ENCODE results near the gene CFAP97D1. TPM values are rescaled to one million over a fixed set of nuclear protein-coding genes. Genes with fewer than 3 reads are reported as not detected.

CFAP97D1 gene
- total RNA-seq (2022; extraction: Qiagen RNA extraction; ENCODE audit: low read depth), result 0.02 to 0.04 TPM (median 0.03 TPM) in 3 of 5 replicates, not detected in the others

GRCh38 chr17:43780135-43780534 is at the start of gene CFAP97D1:
TSS of gene CFAP97D1 (plus strand) at chr17:43780435. CDS start at chr17:43780463, 28 bp downstream.

GRCh38 chr17:43758497-43759174 is 21.6 kb upstream of the CFAP97D1 start, which contains the start of gene SOST:
TSS of gene SOST (minus strand) at chr17:43758791. CDS start at chr17:43758741, 50 bp downstream.

GRCh38 chr17:43778337-43779144 is 1.7 kb upstream of the CFAP97D1 start, which contains the start of gene DUSP3:
TSS of gene DUSP3 (minus strand) at chr17:43778977. CDS start at chr17:43778924, 53 bp downstream.

GRCh38 chr17:43832976-43833829 is 53.0 kb downstream of the CFAP97D1 start, which contains the start of gene MPP3:
TSS of gene MPP3 (minus strand) at chr17:43833146. CDS start at chr17:43831906, 1,240 bp downstream.

Other genes with a start within 250 kb of the CFAP97D1 start
- gene ETV4, start 234.1 kb upstream of the CFAP97D1 start, total RNA-seq (2022; extraction: Qiagen RNA extraction; ENCODE audit: low read depth), result 46.0 to 51.3 TPM (median 49.7 TPM) in 5 replicates
- not detected in 5 replicates for gene MEOX1, start 118.5 kb upstream of the CFAP97D1 start, total RNA-seq (2022; extraction: Qiagen RNA extraction; ENCODE audit: low read depth)
- 0.05 TPM in 1 of 5 replicates, not detected in the others for gene SOST, start 21.6 kb upstream of the CFAP97D1 start, total RNA-seq (2022; extraction: Qiagen RNA extraction; ENCODE audit: low read depth)
- gene DUSP3, start 1.5 kb upstream of the CFAP97D1 start, total RNA-seq (2022; extraction: Qiagen RNA extraction; ENCODE audit: low read depth), result 58.4 to 63.0 TPM (median 62.0 TPM) in 5 replicates
- gene MPP3, start 52.7 kb downstream of the CFAP97D1 start, total RNA-seq (2022; extraction: Qiagen RNA extraction; ENCODE audit: low read depth), result 17.2 to 18.7 TPM (median 18.2 TPM) in 5 replicates
- 0.05 TPM in 1 of 5 replicates, not detected in the others for gene CD300LG, start 66.7 kb downstream of the CFAP97D1 start, total RNA-seq (2022; extraction: Qiagen RNA extraction; ENCODE audit: low read depth)
- 1.3 to 2.4 TPM (median 2.1 TPM) in 5 replicates for gene MPP2, start 127.1 kb downstream of the CFAP97D1 start, total RNA-seq (2022; extraction: Qiagen RNA extraction; ENCODE audit: low read depth)
- gene PPY, start 162.0 kb downstream of the CFAP97D1 start, total RNA-seq (2022; extraction: Qiagen RNA extraction; ENCODE audit: low read depth), result not detected in 5 replicates
- 0.11 TPM in 1 of 5 replicates, not detected in the others for gene PYY, start 173.5 kb downstream of the CFAP97D1 start, total RNA-seq (2022; extraction: Qiagen RNA extraction; ENCODE audit: low read depth)
- 0.75 to 1.1 TPM (median 0.94 TPM) in 5 replicates for gene NAGS, start 224.2 kb downstream of the CFAP97D1 start, total RNA-seq (2022; extraction: Qiagen RNA extraction; ENCODE audit: low read depth)
- gene TMEM101, start 234.5 kb downstream of the CFAP97D1 start, total RNA-seq (2022; extraction: Qiagen RNA extraction; ENCODE audit: low read depth), result 23.1 to 34.5 TPM (median 32.4 TPM) in 5 replicates